Measurements from ENCODE around the gene NGFR.

DNA sequence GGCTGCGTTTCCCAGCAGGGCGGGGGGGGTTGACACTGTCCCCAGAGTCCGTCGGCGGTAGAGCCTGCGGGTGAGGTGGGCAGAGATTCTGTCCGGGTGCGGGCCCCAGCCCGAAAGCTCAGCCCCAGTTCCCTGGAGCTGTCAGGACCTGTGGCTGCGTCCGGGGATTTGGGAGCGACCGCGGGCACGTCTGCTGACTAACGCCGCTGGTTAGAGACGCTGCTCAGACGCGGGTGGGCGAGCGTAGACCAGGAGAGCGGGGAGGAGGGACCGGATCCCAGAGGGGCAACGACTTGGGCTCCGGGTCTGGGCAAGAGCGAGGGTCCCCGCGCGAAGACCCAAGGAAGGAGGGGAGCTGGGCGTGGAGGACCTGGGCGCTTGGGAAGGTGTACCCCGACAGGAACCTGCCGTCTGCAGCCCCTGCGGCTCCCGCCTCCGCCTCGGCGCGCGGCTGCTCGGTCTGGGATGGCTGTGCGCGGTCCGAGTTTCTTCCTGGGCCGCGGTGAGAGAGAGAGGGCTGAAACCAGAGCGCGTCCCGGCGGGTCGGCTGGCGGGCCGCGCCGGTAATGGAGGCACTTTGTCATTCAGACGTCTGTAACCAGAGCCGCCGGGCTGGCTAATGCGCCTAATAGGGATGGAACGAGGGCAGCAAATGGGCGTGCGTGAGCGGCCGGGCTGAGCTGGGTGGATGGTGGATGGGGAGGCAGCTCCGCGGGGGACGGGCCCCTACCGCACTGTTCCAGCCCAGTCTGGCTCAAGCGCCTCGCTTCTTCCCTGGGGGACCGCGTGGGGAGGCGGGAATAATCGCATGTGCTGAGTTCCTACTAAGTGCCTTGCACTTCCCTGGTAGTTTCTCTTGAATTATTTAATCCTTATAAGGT lies 2.3 kb downstream of the NGFR start:
- TF ChIP-seq, protein P1, sequence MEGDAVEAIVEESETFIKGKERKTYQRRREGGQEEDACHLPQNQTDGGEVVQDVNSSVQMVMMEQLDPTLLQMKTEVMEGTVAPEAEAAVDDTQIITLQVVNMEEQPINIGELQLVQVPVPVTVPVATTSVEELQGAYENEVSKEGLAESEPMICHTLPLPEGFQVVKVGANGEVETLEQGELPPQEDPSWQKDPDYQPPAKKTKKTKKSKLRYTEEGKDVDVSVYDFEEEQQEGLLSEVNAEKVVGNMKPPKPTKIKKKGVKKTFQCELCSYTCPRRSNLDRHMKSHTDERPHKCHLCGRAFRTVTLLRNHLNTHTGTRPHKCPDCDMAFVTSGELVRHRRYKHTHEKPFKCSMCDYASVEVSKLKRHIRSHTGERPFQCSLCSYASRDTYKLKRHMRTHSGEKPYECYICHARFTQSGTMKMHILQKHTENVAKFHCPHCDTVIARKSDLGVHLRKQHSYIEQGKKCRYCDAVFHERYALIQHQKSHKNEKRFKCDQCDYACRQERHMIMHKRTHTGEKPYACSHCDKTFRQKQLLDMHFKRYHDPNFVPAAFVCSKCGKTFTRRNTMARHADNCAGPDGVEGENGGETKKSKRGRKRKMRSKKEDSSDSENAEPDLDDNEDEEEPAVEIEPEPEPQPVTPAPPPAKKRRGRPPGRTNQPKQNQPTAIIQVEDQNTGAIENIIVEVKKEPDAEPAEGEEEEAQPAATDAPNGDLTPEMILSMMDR (conservative IDR thresholded peaks at IDR 0.05; ENCODE audit: low read length) = no peak
- no peak for TF ChIP-seq EZH2phosphoT487 (IDR thresholded peaks at IDR 0.05; ENCODE audit: borderline replicate concordance, low read depth, low read length)

Data from OCI-LY7 (cell line).